ENCODE measurements around the gene DNAJB13.

DNA sequence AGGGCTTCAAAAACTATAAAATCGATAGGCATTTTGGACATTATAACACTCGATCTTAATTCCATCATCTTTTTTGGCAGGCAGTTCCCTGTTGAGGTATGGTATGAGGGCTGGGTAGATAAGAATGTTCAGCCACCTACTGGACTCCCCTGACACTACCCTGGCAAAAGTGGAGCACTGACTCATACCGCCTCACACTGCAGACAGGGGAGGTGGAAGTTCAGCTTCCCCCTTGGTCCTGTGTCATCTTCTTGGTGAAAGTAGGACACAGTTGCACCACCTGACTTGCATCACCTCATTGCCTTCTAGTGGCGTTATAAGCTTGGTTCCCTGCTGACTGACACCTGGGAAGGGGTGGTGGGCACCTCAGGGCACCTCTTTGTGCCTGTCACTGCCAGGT, 43.6 kb upstream of the DNAJB13 start:
- TF ChIP-seq, protein P1, sequence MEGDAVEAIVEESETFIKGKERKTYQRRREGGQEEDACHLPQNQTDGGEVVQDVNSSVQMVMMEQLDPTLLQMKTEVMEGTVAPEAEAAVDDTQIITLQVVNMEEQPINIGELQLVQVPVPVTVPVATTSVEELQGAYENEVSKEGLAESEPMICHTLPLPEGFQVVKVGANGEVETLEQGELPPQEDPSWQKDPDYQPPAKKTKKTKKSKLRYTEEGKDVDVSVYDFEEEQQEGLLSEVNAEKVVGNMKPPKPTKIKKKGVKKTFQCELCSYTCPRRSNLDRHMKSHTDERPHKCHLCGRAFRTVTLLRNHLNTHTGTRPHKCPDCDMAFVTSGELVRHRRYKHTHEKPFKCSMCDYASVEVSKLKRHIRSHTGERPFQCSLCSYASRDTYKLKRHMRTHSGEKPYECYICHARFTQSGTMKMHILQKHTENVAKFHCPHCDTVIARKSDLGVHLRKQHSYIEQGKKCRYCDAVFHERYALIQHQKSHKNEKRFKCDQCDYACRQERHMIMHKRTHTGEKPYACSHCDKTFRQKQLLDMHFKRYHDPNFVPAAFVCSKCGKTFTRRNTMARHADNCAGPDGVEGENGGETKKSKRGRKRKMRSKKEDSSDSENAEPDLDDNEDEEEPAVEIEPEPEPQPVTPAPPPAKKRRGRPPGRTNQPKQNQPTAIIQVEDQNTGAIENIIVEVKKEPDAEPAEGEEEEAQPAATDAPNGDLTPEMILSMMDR (conservative IDR thresholded peaks at IDR 0.05; ENCODE audit: low read depth, low read length), result peak; percentile 31
- TF ChIP-seq RAD21 (IDR thresholded peaks at IDR 0.05; ENCODE audit: low read length) (peak; percentile 25; the same call in 1 of the 2 replicates), POLR2A (IDR thresholded peaks at IDR 0.05; ENCODE audit: low read depth, low read length) (no peak), MAZ (IDR thresholded peaks at IDR 0.05; ENCODE audit: borderline replicate concordance, low read depth, low read length) (no peak), MAFK (IDR thresholded peaks at IDR 0.05; ENCODE audit: low read depth, low read length) (no peak)
- TF ChIP-seq, protein P2, sequence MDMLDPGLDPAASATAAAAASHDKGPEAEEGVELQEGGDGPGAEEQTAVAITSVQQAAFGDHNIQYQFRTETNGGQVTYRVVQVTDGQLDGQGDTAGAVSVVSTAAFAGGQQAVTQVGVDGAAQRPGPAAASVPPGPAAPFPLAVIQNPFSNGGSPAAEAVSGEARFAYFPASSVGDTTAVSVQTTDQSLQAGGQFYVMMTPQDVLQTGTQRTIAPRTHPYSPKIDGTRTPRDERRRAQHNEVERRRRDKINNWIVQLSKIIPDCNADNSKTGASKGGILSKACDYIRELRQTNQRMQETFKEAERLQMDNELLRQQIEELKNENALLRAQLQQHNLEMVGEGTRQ (IDR thresholded peaks at IDR 0.05; ENCODE audit: low read depth, low read length), result no peak

All from IMR-90 (cell line).